H1 (cell line): Measurements from ENCODE around the gene TPBGL. TPM values are rescaled to one million over a fixed set of nuclear protein-coding genes. Genes with fewer than 3 reads are reported as not detected.

Experiments
- CBX5 ChIP-seq: fragments of 300-800, 300-1000 bp; sonication (generic); IDR thresholded peaks from 2 replicates; pipeline ENCODE4 v1.7.1; 2016; ENCODE audit warnings: antibody characterized with exemption, low read length, low read depth
- EP300 ChIP-seq, 2 experiments: IDR thresholded peaks; 1 replicate in 1 of 2; 2 replicates in 1 of 2; pipeline ENCODE4 v1.6.1; 2011 to 2012; ENCODE audit warnings: low read depth in 2 of 2, low read length in 2 of 2, mild to moderate bottlenecking in 2 of 2, borderline replicate concordance in 1 of 2, inconsistent platforms in 1 of 2, moderate library complexity in 1 of 2
- NANOG ChIP-seq: IDR thresholded peaks from 2 replicates; pipeline ENCODE4 v1.6.1; 2011; ENCODE audit warnings: low read length, low read depth, mild to moderate bottlenecking, inconsistent platforms; ENCODE audit not compliant: insufficient read depth, poor library complexity, severe bottlenecking
- PHF8 ChIP-seq: fragments of 200-600 bp; sonication (generic); conservative IDR thresholded peaks from 2 replicates; pipeline ENCODE4 v1.7.1; 2012; ENCODE audit warnings: low read depth, mild to moderate bottlenecking, inconsistent platforms, low read length, moderate library complexity
- RBBP5 ChIP-seq: IDR thresholded peaks from 2 replicates; pipeline ENCODE4 v1.7.1; 2012; ENCODE audit warnings: low read depth, mild to moderate bottlenecking, inconsistent platforms, low read length, moderate library complexity, borderline replicate concordance
- RNF2 ChIP-seq: fragments of 200-900, 300-1000 bp; sonication (generic); IDR thresholded peaks from 2 replicates; pipeline ENCODE4 v1.7.1; 2016; ENCODE audit warnings: borderline replicate concordance, low read depth, mild to moderate bottlenecking, antibody characterized with exemption, low read length; ENCODE audit not compliant: poor library complexity, severe bottlenecking; ENCODE audit errors: missing control alignments
- SP2 ChIP-seq: IDR thresholded peaks from 2 replicates; pipeline ENCODE4 v1.6.1; 2012; ENCODE audit warnings: mild to moderate bottlenecking, low read length, inconsistent platforms
- TCF12 ChIP-seq: IDR thresholded peaks from 2 replicates; pipeline ENCODE4 v1.6.1; 2011; ENCODE audit warnings: low read depth, mild to moderate bottlenecking, low read length
- TEAD4 ChIP-seq: IDR thresholded peaks from 2 replicates; pipeline ENCODE4 v1.6.1; 2012; ENCODE audit warnings: low read depth, low read length, inconsistent platforms, mixed read lengths
- polyA plus RNA-seq, 7 experiments: library from polyadenylated mRNA; depleted of rRNA in 3 of 7; stranded (reverse) in 5 of 7; unstranded in 2 of 7; fragments of >200 nt in 5 of 7; fragments of 200-250 nt in 2 of 7; gene quantifications; 1 replicate in 5 of 7; 2 replicates in 1 of 7; 4 replicates in 1 of 7; pipeline versions ENCODE4 v1.2.1 to v1.2.3, GENCODE V29; 2011 to 2013; ENCODE audit warnings: missing spikeins in 2 of 7, mixed read lengths in 2 of 7
- total RNA-seq: library from RNA; stranded (reverse); fragmentation: NEBNext Ultra II Directional; extraction: Animal tissue kit (Norgen Biotek cat#: 25700); gene quantifications from 2 replicates; pipeline ENCODE4 v1.2.1, GENCODE V29; 2021
- TF ChIP-seq, protein P1 (sequence below), 3 experiments: IDR thresholded peaks; 1 replicate in 2 of 3; 2 replicates in 1 of 3; pipeline versions ENCODE4 v1.5.1 to v1.6.1; 2011; ENCODE audit warnings: low read length in 3 of 3, mild to moderate bottlenecking in 3 of 3, inconsistent platforms in 2 of 3, low read depth in 1 of 3, moderate library complexity in 1 of 3; ENCODE audit not compliant: insufficient read depth in 1 of 3; ENCODE audit errors: control extremely low read depth in 1 of 3

Gene TPBGL
- total and polyA plus RNA-seq, 2 of the 8 experiments (the other 6 are each of a cell fraction or from before 2014, with no cell fraction given), result 0.26 to 0.37 TPM

DNA sequence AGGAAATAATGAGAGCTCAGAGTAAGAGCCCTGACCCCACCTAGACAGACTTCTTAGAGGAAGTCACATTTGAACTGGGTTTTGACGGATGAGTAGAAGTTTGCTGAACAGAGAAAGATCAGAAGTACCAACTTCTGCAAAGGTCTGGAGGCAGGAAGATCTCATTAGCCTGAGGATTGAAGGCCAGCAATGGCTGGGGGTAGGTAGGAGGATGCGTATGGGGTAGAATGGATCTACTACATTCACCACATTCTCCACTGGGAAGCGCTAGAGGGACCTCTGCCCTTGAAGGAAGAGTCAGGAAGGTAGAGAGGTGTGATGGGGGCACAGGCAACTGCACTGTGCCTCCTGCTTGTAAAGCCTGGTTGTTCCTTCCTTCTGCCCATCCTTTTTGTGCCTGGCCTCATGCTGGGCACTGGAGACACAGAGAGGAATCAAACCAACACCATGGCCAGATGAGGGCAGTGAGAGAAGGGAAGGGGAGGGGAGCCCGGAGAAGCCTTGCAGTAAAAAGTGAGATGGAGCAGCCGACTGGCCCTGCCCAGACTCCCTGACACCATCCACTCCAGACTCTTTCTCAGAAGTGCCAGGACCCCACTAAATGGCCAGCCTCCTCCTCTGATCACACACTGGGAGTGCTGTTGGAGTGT, 4.9 kb downstream of the TPBGL start (continued):
- TF ChIP-seq, protein P1, sequence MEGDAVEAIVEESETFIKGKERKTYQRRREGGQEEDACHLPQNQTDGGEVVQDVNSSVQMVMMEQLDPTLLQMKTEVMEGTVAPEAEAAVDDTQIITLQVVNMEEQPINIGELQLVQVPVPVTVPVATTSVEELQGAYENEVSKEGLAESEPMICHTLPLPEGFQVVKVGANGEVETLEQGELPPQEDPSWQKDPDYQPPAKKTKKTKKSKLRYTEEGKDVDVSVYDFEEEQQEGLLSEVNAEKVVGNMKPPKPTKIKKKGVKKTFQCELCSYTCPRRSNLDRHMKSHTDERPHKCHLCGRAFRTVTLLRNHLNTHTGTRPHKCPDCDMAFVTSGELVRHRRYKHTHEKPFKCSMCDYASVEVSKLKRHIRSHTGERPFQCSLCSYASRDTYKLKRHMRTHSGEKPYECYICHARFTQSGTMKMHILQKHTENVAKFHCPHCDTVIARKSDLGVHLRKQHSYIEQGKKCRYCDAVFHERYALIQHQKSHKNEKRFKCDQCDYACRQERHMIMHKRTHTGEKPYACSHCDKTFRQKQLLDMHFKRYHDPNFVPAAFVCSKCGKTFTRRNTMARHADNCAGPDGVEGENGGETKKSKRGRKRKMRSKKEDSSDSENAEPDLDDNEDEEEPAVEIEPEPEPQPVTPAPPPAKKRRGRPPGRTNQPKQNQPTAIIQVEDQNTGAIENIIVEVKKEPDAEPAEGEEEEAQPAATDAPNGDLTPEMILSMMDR (IDR thresholded peaks at IDR 0.05; ENCODE audit: control extremely low read depth in 1 of 3, insufficient read depth in 1 of 3, low read depth in 1 of 3, low read length in 3 of 3), result peak; percentile 24 to 77 (median 57)
- no peak for TF ChIP-seq RNF2
- TF ChIP-seq SP2, result no peak
- no peak for TF ChIP-seq NANOG
- TF ChIP-seq TEAD4, result peak; percentile 46; the same call in 1 of the 2 replicates
- TF ChIP-seq RBBP5, result no peak
- no peak for TF ChIP-seq PHF8
- TF ChIP-seq CBX5, result no peak
- no peak for TF ChIP-seq TCF12
- no peak for TF ChIP-seq EP300 (IDR thresholded peaks at IDR 0.05; ENCODE audit: borderline replicate concordance in 1 of 2, low read depth in 2 of 2, low read length in 2 of 2)
